Neural progenitor cell (in vitro differentiated cells): ENCODE measurements around the gene PRR19.

ENCODE experiments used
- EZH2 ChIP-seq: fragments of 200-600 bp; sonication (generic); IDR thresholded peaks from 2 replicates; pipeline ENCODE4 v1.6.1; 2017; ENCODE audit warnings: antibody characterized with exemption, mild to moderate bottlenecking, moderate library complexity
- TF ChIP-seq, protein P1 (sequence below): fragments of 200-600 bp; sonication (generic); IDR thresholded peaks from 2 replicates; pipeline ENCODE4 v1.5.1; 2017; ENCODE audit warnings: antibody characterized with exemption, mild to moderate bottlenecking

DNA sequence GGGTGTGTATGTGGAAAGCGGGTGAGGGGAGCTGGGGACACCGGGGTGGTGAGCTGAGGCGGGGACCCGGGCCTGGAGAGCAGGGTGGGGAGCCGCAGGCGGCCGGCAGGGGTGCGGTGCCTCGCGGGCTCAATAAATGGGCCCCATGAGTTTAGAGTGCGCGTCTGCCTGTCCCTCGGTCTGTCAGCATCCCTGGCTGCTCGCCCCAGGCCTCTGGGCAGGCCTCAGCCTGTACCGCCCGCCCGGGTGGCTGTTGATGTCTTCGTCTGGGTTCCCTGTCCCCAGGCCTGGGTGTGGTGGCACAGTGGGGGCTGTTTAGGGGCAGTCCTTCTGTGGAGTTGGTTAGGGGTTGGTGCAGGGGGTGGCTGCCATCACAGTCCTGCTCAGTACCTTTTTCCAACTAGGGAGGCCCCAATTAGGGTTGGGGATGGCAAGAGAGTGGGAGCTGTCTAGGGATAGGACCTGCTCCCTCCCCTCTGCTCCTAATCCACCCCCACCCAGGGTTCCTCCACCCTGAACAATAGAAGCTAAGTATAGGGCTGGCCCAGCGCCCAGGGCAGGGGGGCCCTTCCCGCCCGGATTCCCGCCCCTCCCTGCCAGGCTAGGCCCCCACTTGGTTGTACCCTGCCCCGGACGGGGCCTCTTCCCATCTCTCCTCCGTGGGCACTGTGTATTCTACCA is 20.6 kb upstream of the PRR19 start:
- TF ChIP-seq, protein P1, sequence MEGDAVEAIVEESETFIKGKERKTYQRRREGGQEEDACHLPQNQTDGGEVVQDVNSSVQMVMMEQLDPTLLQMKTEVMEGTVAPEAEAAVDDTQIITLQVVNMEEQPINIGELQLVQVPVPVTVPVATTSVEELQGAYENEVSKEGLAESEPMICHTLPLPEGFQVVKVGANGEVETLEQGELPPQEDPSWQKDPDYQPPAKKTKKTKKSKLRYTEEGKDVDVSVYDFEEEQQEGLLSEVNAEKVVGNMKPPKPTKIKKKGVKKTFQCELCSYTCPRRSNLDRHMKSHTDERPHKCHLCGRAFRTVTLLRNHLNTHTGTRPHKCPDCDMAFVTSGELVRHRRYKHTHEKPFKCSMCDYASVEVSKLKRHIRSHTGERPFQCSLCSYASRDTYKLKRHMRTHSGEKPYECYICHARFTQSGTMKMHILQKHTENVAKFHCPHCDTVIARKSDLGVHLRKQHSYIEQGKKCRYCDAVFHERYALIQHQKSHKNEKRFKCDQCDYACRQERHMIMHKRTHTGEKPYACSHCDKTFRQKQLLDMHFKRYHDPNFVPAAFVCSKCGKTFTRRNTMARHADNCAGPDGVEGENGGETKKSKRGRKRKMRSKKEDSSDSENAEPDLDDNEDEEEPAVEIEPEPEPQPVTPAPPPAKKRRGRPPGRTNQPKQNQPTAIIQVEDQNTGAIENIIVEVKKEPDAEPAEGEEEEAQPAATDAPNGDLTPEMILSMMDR, result no peak
- TF ChIP-seq EZH2, result no peak
